ENCODE results near the gene CALML5. TPM values are rescaled to one million over a fixed set of nuclear protein-coding genes. Genes with fewer than 3 reads are reported as not detected.

CALML5 gene
- total RNA-seq (2014; rRNA removed) = not detected in 2 replicates
- polyA plus RNA-seq (2012) = not detected

DNA sequence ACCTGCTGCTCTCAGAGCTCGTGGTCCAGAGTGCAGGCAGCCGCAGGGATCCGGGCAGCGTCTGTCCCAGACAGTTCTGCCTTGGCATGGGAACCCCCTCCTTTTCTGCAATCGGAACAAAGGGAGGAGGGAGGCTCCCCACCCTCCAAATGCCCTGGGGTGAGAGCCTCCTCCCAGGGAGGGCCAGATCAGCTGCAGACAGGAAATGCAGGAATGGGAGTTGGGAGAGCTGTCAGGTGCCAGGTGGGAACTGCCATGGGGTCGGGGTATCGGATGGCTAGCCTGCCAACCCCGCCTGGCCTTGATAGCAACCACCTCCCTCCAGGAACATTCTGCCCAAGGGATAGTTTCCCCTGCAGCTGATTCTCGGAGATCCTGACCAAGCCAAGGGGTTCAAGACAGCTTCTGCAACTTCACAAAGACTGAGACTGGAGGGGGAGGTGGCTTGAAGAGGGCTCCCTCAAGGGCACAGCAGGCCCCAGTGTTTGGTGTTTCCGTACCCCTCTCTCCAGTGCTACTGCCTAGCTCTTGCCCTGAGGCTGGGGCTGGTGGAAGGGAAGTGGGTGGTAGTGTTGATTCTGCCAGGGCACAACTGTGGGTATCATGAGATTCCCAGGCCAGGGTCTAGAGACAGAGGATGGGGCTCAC, at the start of gene CALML5:
TSS of gene CALML5 (minus strand) at position 78 of the 648 bp plus-strand sequence. CDS start 132 bp downstream, outside the sequence.
- no peak for DNase-seq (ENCODE audit: low read depth)

- peak; percentile 43 for DNase-seq (ENCODE audit: low read depth)
Observed at GRCh38 chr10:5547931-5548660, 48.7 kb upstream of the CALML5 start.

DNA sequence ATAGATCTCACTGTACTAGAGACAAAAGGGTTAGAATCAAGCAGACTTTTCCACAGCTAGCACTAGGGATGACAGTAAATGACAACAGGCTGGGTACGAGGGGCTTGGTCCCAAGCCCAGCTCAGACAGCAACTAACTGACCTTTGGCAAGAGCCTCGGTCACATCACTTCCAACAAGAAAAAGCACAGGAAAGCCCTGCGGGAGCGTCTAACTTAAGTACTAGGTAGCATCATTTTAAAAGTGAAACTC, 48.2 kb upstream of the CALML5 start:
- DNase-seq (ENCODE audit: low read depth) = no peak

- DNase-seq (ENCODE audit: low read depth) = peak; percentile 55
Observed at GRCh38 chr10:5546891-5547680, 47.7 kb upstream of the CALML5 start.

DNA sequence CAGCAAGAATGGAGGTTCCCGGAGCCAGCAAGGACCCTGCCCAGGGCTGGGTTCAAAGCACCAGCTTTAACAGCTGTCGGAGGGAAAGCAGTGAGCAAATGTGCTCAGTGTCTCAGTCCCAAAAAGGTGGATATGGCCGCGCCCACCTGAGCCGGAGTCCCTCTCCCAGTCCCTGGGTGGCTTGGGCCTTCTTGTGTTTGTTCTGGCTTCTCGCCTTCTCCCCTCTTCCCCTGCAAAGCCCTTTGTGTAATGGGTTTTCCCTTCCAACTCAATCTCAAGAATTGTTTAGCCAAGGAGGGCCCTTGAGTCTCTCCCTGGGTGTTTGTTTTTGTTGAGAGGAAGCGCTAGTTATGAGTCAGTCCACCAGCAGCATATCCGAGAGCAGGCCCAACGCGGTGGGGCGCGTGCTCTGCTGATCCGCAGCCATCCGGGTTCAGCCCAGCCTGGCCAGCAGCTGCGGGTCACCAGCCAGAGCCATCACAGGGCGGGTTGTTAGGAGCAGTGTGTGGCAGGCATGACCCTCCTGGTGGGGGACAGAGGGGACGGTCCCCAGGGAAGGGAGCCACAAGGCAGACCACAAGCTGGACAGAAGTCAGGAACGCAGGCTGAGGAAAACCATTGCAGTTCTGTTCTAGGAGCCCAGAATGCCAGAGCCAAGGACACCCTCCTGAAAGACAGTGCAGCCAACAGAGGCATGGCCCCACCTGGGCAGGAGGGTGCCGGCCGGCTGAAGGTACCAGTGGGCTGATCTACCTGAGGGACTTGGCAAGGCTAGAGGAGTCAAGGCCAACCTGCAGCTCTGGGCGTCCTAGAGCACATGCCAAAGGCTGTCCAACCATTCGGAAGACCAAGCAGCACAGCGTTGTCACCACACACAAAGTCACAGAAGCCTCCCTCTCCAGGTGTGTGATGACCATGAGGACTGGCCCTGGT, 46.7 kb upstream of the CALML5 start:
- DNase-seq (ENCODE audit: low read depth) = peak; percentile 76

DNA sequence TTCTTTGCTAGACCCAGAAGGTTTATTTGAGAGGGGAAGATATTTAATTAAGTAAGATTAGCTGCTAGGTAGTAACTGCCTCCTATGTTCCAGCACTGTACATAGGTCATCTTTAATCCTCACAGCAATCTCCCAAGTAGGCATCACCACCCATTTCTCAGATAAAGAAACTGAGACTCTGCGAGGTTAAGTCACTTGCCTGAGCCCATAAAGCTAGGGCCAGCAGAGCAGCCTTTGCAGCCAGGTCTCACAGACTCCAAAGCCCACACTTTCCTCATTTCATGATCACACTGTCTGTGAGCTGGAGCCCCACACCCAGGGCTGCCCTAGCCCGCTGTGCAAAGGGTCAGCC, 46.0 kb upstream of the CALML5 start:
- DNase-seq (ENCODE audit: low read depth) = no peak

- DNase-seq (ENCODE audit: low read depth) = no peak
Observed at GRCh38 chr10:5545011-5545410, 45.6 kb upstream of the CALML5 start.

- DNase-seq (ENCODE audit: low read depth) = no peak
Observed at GRCh38 chr10:5544216-5544805, 44.9 kb upstream of the CALML5 start.

DNA sequence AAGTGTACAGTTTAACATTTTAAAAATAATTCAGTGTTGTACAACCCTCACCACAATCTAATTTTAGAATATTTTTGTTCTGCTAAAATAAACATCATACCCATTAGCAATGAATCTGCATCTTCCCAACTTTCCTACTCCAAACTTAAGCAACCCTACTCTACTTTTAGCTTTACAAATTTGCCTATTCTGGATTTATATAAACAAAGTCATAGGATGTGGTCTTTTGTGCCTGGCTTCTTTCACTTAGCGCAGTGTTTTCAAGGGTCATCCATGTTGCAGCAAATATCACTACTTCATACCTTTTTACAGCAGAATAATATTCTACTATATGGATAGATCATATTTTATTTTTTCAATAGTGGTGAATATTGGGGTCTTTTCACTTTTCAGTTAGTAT, 44.3 kb upstream of the CALML5 start:
- peak; percentile 47 for DNase-seq (ENCODE audit: low read depth)

- no peak for DNase-seq (ENCODE audit: low read depth)
Observed at GRCh38 chr10:5542100-5542499, 42.7 kb upstream of the CALML5 start.

GRCh38 chr10:5540891-5541290, 41.5 kb upstream of the CALML5 start:
- DNase-seq (ENCODE audit: low read depth) = no peak

DNA sequence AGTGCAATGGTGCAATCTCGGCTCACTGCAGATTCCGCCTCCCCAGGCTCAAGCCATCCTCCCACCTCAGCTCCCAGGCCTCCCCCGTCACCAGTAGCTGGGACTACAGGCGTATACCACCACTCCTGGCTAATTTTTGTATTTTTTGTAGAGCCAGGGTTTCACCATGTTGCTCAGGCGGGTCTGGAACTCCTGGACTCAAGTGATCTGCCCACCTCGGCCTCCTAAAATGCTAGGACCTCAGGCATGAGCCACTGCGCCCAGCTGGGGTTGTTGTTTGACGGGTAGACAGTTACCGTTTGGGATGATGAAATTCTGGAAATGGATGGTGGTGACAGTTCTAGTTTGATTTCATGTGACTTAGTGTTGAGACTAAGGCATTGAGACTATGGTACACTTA, 40.7 kb upstream of the CALML5 start:
- no peak for DNase-seq (ENCODE audit: low read depth)

DNA sequence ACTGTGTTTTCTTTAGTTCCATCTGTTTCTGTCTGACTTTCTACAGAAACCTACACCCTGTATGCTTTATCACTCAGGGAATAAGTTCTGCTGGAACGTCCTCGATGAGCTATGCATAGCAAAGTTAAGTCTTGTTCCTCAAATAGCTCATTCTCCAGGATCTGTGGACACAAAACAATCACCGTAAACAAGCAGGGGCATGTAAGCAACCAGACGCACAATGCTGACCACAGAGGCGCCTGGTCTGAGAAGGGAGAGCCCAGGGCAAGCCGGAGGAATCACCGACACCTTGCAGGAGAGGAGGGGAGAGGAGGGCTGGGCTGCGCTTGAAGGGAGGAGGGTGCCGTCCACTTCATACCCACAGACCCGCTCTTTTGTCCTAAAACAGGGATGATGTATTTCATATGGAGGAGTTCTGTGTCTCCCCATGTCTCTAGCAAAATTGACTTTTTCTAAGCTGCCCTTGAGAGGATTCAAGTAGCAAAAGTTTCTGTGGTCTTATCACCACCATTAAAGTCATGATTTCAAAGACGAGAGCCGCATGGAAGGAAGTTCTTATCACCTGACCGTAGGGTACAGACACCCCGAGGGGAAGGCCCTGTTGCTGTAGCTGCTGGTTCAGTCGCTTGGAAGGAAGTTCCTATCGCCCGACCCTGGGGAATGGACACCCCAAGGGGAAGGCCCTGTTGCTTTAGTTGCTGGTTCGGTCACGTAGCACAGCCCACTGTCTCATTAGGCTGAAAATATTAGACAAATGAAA, 39.7 kb upstream of the CALML5 start:
- DNase-seq (ENCODE audit: low read depth) = no peak

- DNase-seq (ENCODE audit: low read depth) = no peak
Observed at GRCh38 chr10:5538446-5538845, 39.1 kb upstream of the CALML5 start.

DNA sequence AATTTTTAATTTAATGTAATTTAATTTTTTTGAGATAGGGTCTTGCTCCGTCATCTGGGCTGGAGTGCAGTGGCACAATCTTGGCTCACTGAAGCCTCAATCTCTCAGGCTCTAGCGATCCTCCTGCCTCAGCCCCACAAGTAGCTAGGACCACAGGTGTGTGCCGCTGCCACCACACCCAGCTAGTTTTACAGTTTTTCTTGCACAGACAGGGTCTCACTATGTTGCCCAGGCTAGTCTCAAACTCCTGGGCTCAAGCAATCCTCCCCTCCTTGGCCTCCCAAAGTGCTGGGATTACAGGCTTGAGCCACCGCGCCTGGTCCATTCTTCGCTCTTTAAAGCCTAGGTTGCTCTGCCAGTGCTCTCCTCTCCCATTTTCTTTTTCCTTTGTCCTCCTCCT, 38.3 kb upstream of the CALML5 start:
- DNase-seq (ENCODE audit: low read depth) = no peak

- DNase-seq (ENCODE audit: low read depth) = no peak
Observed at GRCh38 chr10:5536486-5537081, 37.2 kb upstream of the CALML5 start.

DNA sequence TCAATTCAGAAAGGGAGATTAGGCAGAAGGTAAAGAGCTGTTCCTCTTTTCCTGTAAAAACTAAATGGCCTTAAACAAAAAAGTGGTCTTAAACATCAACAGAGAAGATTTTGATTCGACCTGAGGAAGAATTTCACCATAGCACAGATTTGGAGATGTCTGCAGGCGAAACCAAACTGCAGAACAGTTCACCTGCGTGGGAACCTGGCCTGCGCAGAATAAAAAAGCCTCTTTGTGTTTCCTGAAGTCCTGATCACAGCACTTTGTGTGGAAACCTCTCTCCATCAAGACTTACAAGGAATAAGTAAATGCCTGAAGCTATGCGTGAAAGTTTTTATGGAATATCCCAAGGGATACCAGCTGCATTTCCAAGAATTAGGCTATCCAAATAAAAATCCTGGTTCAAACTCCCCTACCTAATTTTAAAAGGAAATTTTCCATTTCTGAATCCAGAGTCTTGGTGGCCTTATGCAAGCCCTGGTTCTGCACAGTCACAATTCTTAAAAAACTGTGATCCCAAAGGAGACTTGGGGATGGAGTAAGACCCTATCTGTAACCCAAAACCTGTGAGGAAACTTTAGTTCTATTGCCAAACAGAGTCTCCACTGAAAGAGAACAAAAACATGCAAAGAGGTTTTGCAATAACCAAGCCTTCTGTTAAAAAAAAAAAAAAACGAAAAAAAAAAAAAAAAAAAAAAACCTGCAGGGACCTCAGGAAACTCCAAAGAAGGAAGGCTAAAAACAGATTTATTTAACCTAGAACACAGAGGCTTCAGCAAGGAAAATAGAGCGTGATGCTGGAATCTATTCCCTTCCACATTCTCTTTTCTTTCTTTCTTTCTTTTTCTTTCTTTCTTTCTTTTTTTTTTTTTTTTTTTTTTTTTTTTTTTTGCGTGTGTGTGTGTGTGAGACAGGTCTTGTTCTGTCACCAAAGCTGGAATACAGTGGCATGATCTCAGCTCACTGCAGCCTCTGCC, 35.8 kb upstream of the CALML5 start:
- DNase-seq (ENCODE audit: low read depth) = peak; percentile 77

- peak; percentile 39 for DNase-seq (ENCODE audit: low read depth)
Observed at GRCh38 chr10:5534051-5534821, 34.9 kb upstream of the CALML5 start.

Measured in LHCN-M2 (cell line).